GM12878 (cell line): ENCODE results near the gene CHN1. TPM values are rescaled to one million over a fixed set of nuclear protein-coding genes. Genes with fewer than 3 reads are reported as not detected.

Experiments used
- ATAC-seq: fragments of 200-7000 bp; cut with Tn5 transposase; 3 replicates; pipeline ENCODE4 v1.9.1; 2020; ENCODE audit warnings: mild to moderate bottlenecking, moderate library complexity
- BruUV-seq: library from RNA; stranded (reverse); fragments of 400-500 nt; replicated peaks from 2 replicates; lab custom pipeline; 2021; lab: Mats Ljungman, UMichigan
- CTCF ChIA-PET: fragments of 300-600 bp; sonication (Branson Sonifier 250); formaldehyde crosslinking; extraction: SDS; loops from one replicate; lab custom pipeline; 2021; ENCODE audit warnings: inconsistent platforms; lab: Yijun Ruan, JAX
- POLR2A ChIA-PET: fragments of 350-600 bp; formaldehyde crosslinking; extraction: SDS; loops from one replicate; lab custom pipeline; 2021; ENCODE audit warnings: inconsistent platforms; lab: Charles Lee
- RAD21 ChIA-PET: fragments of 300-600 bp; sonication (Branson Sonifier 250); formaldehyde crosslinking; loops from one replicate; lab custom pipeline; 2023; ENCODE audit warnings: antibody characterized with exemption; ENCODE audit not compliant: unreplicated experiment; lab: Charles Lee
- SMC1A ChIA-PET: fragments of 300-600 bp; sonication (Branson Sonifier 250); formaldehyde crosslinking; loops from one replicate; lab custom pipeline; 2023; ENCODE audit not compliant: unreplicated experiment, uncharacterized antibody; lab: Charles Lee
- DNase-seq: peaks from one replicate; pipeline ENCODE4 v3.0.0-alpha.2; 2011; ENCODE audit warnings: low read depth, low spot score
- FAIRE-seq: peaks from 3 replicates; lab custom pipeline; 2011; peaks lifted over from hg19 to GRCh38; lab: Jason Lieb, UNC
- H2AFZ ChIP-seq: 2 replicates; pipeline ENCODE4 v1.6.0; 2011; ENCODE audit warnings: low read depth, low read length, control low read depth; ENCODE audit not compliant: control insufficient read depth
- H3K27ac ChIP-seq: 2 replicates; pipeline ENCODE4 v1.5.1; 2011; ENCODE audit warnings: control low read depth; ENCODE audit not compliant: control insufficient read depth, insufficient read depth
- H3K27me3 ChIP-seq, 2 experiments: replicated peaks in 1 of 2; 2 replicates each; pipeline versions ENCODE4 v1.6.0 to v1.6.1; 2011; ENCODE audit warnings: low read length in 1 of 2; ENCODE audit not compliant: control insufficient read depth in 2 of 2, insufficient read depth in 2 of 2
- H3K36me3 ChIP-seq, 2 experiments: 2 replicates each; pipeline ENCODE4 v1.5.1; 2011; ENCODE audit warnings: low read length in 1 of 2; ENCODE audit not compliant: control insufficient read depth in 2 of 2, insufficient read depth in 2 of 2
- H3K4me1 ChIP-seq: 2 replicates; pipeline ENCODE4 v1.6.1; 2011; ENCODE audit warnings: mild to moderate bottlenecking, low read length, moderate library complexity, mixed read lengths; ENCODE audit not compliant: control insufficient read depth, insufficient read depth
- H3K4me2 ChIP-seq: 2 replicates; pipeline ENCODE4 v1.6.0; 2011; ENCODE audit warnings: control low read depth; ENCODE audit not compliant: control insufficient read depth, insufficient read depth
- H3K4me3 ChIP-seq: fragments of 200-600 bp; sonication (generic); 2 replicates; pipeline ENCODE4 v1.5.1; 2016
- H3K79me2 ChIP-seq: 2 replicates; pipeline ENCODE4 v1.6.0; 2011; ENCODE audit warnings: low read length; ENCODE audit not compliant: control insufficient read depth, insufficient read depth
- H3K9ac ChIP-seq: 2 replicates; pipeline ENCODE4 v1.8.0; 2011; ENCODE audit warnings: low read length, control low read depth, mixed read lengths; ENCODE audit not compliant: control insufficient read depth, insufficient read depth
- H3K9me3 ChIP-seq: replicated peaks from 3 replicates; pipeline ENCODE4 v1.5.1; 2011; ENCODE audit warnings: mild to moderate bottlenecking, low read length; ENCODE audit not compliant: control insufficient read depth, insufficient read depth
- H4K20me1 ChIP-seq: 2 replicates; pipeline ENCODE4 v1.6.0; 2011; ENCODE audit not compliant: control insufficient read depth, insufficient read depth
- CHD1 ChIP-seq: IDR thresholded peaks from 2 replicates; pipeline ENCODE4 v1.6.1; 2012; ENCODE audit warnings: low read depth, low read length, improper control_type of control experiment
- EGR1 ChIP-seq, 2 experiments: IDR thresholded peaks; 1 replicate in 1 of 2; 2 replicates in 1 of 2; pipeline ENCODE4 v1.6.1; 2011 to 2012; ENCODE audit warnings: low read depth in 2 of 2, low read length in 2 of 2, borderline replicate concordance in 1 of 2, mild to moderate bottlenecking in 1 of 2, moderate library complexity in 1 of 2
- HDAC6 ChIP-seq: fragments of 200-600 bp; sonication (generic); IDR thresholded peaks from one replicate; pipeline ENCODE4 v1.8.0; 2017; ENCODE audit warnings: antibody characterized with exemption; ENCODE audit not compliant: unreplicated experiment
- KAT2A ChIP-seq: conservative IDR thresholded peaks from 2 replicates; pipeline ENCODE4 v1.6.1; 2011; ENCODE audit warnings: low read depth, low read length; ENCODE audit not compliant: control insufficient read depth
- ZBTB4 ChIP-seq: fragments of 450-650 bp; formaldehyde crosslinking; IDR thresholded peaks from 2 replicates; pipeline ENCODE4 v1.4.0; 2022; ENCODE audit warnings: mild to moderate bottlenecking, moderate library complexity
- WGBS: methylation state at CpG from one replicate; pipeline ENCODE4 v1.1.6; 2016; ENCODE audit warnings: low lambda C conversion rate; ENCODE audit not compliant: insufficient replicate concordance, insufficient coverage; ENCODE audit errors: missing lambda C conversion rate; 5-methylcytosine and 5-hydroxymethylcytosine counted together
- in situ Hi-C: fragments of 300-500 bp; cut with MboI; formaldehyde crosslinking; loops from 9 replicates; pipeline ENCODE4 v1.14.3; 2018; ENCODE audit warnings: mixed read lengths
- intact Hi-C: fragments of 100-400 bp; cut with micrococcal nuclease; formaldehyde crosslinking; loops from one replicate; pipeline ENCODE4 v1.14.2; 2022; ENCODE audit not compliant: unreplicated experiment
- polyA plus RNA-seq, 11 experiments: library from polyadenylated mRNA; depleted of rRNA in 4 of 11; unstranded in 6 of 11; stranded (reverse) in 5 of 11; fragments of >200 nt; fragmentation: Nextera tagmentation in 4 of 11; fragmentation: Illumina TruSeq in 1 of 11; extraction: Ambion mirVana in 4 of 11; extraction: Trizol in 1 of 11; gene quantifications; 1 replicate in 1 of 11; 2 replicates in 10 of 11; pipeline versions ENCODE4 v1.2.1 to v1.2.3, GENCODE V29; 2011 to 2016; ENCODE audit warnings: inconsistent platforms in 2 of 11, missing spikeins in 2 of 11, low read depth in 1 of 11
- total RNA-seq, 4 experiments: library from RNA; depleted of rRNA in 3 of 4; stranded (reverse); fragments of >200 nt in 3 of 4; fragmentation: Illumina TruSeq in 1 of 4; extraction: Trizol in 1 of 4; gene quantifications; 2 replicates each; pipeline versions ENCODE4 v1.2.1 to v1.2.3, GENCODE V29; 2013 to 2021

Gene CHN1
- total and polyA plus RNA-seq, 10 of the 15 experiments (the other 5 are each of a cell fraction or from before 2014, with no cell fraction given): 0.18 to 0.92 (median 0.53) TPM; not detected in 1

GRCh38 chr2:174984561-174984960 lies 20.6 kb downstream of the CHN1 start:
- H3K36me3 ChIP-seq: no peaks in the 10 kb centered on the region
- ChIA-PET RAD21 (interaction anchor here (0.8 to 3.9 kb wide), 3 partner anchors 170 to 235 kb away, joined by 3 to 24 read pairs (median 10); no protein-coding TSS in a partner anchor), CTCF (interaction anchor here (0.6 to 5.1 kb wide), 9 partner anchors 8 to 408 kb away, joined by 3 to 35 read pairs (median 4); no protein-coding TSS in a partner anchor), POLR2A (interaction anchor here (0.6 kb wide), 1 partner anchor 54 kb away, joined by 3 read pairs; no protein-coding TSS in a partner anchor), SMC1A (interaction anchor here (0.8 to 3.3 kb wide), 8 partner anchors 9 to 287 kb away, joined by 3 to 16 read pairs (median 3); partner anchors contain the start of gene CHRNA1)
- no peak for DNase-seq
- in situ Hi-C loops: no loop called here
- H3K9me3 ChIP-seq: no peaks in the 10 kb centered on the region
- BruUV-seq: no TSS peak
- no peak overlapping the region for H2AFZ ChIP-seq
- no peaks in the 10 kb centered on the region for H3K4me1 ChIP-seq
- H3K4me3 ChIP-seq: no peak overlapping the region
- no peak for FAIRE-seq
- H3K27me3 ChIP-seq: no peaks in the 10 kb centered on the region
- ATAC-seq: no peak
- no peaks in the 10 kb centered on the region for H4K20me1 ChIP-seq
- no peak overlapping the region for H3K4me2 ChIP-seq
- TF ChIP-seq HDAC6 (no peak), CHD1 (no peak), ZBTB4 (CRISPR knock-in tag) (no peak), KAT2A (no peak), EGR1 (IDR thresholded peaks at IDR 0.05; ENCODE audit: borderline replicate concordance in 1 of 2, low read depth in 2 of 2, low read length in 2 of 2) (no peak)
- H3K9ac ChIP-seq: no peak overlapping the region
- H3K79me2 ChIP-seq: no peaks in the 10 kb centered on the region
- WGBS: 23% methylated on average over 4 of the region's 4 CpGs
- intact Hi-C loops: loop anchor here (2.0 kb wide), 1 partner anchor 284 kb away; no protein-coding TSS in a partner anchor
- no peak overlapping the region for H3K27ac ChIP-seq
